ENCODE data around the gene ZNF217.
"Not testable (repeated sequence)": the region's sequence is repeated elsewhere in the genome, so short reads cannot be mapped to it uniquely, and the experiment has no call there.

DNA sequence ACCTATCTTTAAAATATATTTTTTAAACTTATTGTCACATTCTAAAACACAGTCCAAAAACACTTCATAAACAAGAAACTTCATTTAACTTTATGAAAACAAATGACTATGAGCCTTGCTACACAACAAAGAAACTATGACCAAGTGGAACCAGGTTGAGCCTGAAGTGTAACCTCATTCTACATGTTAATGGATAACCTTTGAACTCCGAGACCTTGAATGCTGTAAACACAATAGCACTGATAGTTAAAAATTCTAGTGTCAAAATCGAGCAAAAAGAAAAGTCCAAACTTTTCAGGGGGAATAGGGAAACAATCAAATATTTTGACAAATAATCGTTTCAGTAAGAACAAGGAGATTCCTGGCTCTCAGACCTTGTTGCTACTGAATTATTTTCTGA is 2.1 kb upstream of the ZNF217 start:
- TF ChIP-seq, protein P1, sequence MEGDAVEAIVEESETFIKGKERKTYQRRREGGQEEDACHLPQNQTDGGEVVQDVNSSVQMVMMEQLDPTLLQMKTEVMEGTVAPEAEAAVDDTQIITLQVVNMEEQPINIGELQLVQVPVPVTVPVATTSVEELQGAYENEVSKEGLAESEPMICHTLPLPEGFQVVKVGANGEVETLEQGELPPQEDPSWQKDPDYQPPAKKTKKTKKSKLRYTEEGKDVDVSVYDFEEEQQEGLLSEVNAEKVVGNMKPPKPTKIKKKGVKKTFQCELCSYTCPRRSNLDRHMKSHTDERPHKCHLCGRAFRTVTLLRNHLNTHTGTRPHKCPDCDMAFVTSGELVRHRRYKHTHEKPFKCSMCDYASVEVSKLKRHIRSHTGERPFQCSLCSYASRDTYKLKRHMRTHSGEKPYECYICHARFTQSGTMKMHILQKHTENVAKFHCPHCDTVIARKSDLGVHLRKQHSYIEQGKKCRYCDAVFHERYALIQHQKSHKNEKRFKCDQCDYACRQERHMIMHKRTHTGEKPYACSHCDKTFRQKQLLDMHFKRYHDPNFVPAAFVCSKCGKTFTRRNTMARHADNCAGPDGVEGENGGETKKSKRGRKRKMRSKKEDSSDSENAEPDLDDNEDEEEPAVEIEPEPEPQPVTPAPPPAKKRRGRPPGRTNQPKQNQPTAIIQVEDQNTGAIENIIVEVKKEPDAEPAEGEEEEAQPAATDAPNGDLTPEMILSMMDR (IDR thresholded peaks at IDR 0.05) = not testable (repeated sequence)
- not testable (repeated sequence) for TF ChIP-seq EZH2phosphoT487 (IDR thresholded peaks at IDR 0.05)

All from neural progenitor cell (in vitro differentiated cells).